PC-9 (cell line): ENCODE data around the gene AGTR1. TPM values are rescaled to one million over a fixed set of nuclear protein-coding genes. Genes with fewer than 3 reads are reported as not detected.

Source experiments
- BruUV-seq: library from RNA; stranded (reverse); fragments of 400-500 nt; replicated peaks from 2 replicates; lab custom pipeline; 2021; lab: Mats Ljungman, UMichigan
- CTCF ChIA-PET: fragments of 300-600 bp; sonication (Branson Sonifier 250); formaldehyde crosslinking; loops from one replicate; lab custom pipeline; 2022; ENCODE audit warnings: antibody characterized with exemption; lab: Charles Lee
- POLR2A ChIA-PET: fragments of 300-600 bp; sonication (Branson Sonifier 250); formaldehyde crosslinking; loops from one replicate; lab custom pipeline; 2022; ENCODE audit warnings: antibody characterized with exemption; ENCODE audit not compliant: unreplicated experiment; lab: Charles Lee
- DNase-seq, 2 experiments: peaks; one replicate each; pipeline versions ENCODE4 v3.0.0 to v3.0.0-alpha.2; 2015 to 2022; ENCODE audit warnings: mixed read lengths in 1 of 2
- H2AFZ ChIP-seq: fragments of 200-600 bp; sonication (generic); 2 replicates; pipeline ENCODE4 v1.8.1; 2017; ENCODE audit warnings: antibody characterized with exemption
- H3F3A ChIP-seq: fragments of 200-600 bp; sonication (generic); 2 replicates; pipeline ENCODE4 v1.8.1; 2017; ENCODE audit warnings: antibody characterized with exemption, mild to moderate bottlenecking, low read depth; ENCODE audit not compliant: insufficient read depth
- H3K27ac ChIP-seq: fragments of 200-600 bp; sonication (generic); 2 replicates; pipeline ENCODE4 v1.6.1; 2016; ENCODE audit warnings: mixed run types
- H3K27me3 ChIP-seq: fragments of 200-600 bp; sonication (generic); 2 replicates; pipeline ENCODE4 v1.6.1; 2016; ENCODE audit warnings: low read depth, mixed run types; ENCODE audit not compliant: insufficient read depth
- H3K36me3 ChIP-seq: fragments of 200-600 bp; sonication (generic); 2 replicates; pipeline ENCODE4 v1.6.1; 2016; ENCODE audit warnings: low read depth, mixed run types
- H3K4me1 ChIP-seq: fragments of 200-600 bp; sonication (generic); replicated peaks from 2 replicates; pipeline ENCODE4 v1.6.1; 2016; ENCODE audit warnings: mixed run types; ENCODE audit not compliant: insufficient read depth
- H3K4me2 ChIP-seq: fragments of 200-600 bp; sonication (generic); 2 replicates; pipeline ENCODE4 v1.6.1; 2017; ENCODE audit warnings: mixed run types
- H3K4me3 ChIP-seq: fragments of 200-600 bp; sonication (generic); 2 replicates; pipeline ENCODE4 v1.6.1; 2016; ENCODE audit warnings: mixed run types
- H3K79me2 ChIP-seq: fragments of 200-600 bp; sonication (generic); 2 replicates; pipeline ENCODE4 v1.6.1; 2017; ENCODE audit warnings: low read depth, mixed run types
- H3K9me2 ChIP-seq: fragments of 200-600 bp; sonication (generic); 2 replicates; pipeline ENCODE4 v1.8.1; 2017; ENCODE audit warnings: mild to moderate bottlenecking; ENCODE audit not compliant: insufficient read depth
- H3K9me3 ChIP-seq: fragments of 200-600 bp; sonication (generic); 2 replicates; pipeline ENCODE4 v1.8.1; 2016; ENCODE audit warnings: low read depth; ENCODE audit not compliant: insufficient read depth
- H4K20me1 ChIP-seq: fragments of 200-600 bp; sonication (generic); 2 replicates; pipeline ENCODE4 v1.8.1; 2017; ENCODE audit not compliant: insufficient read depth
- EZH2 ChIP-seq: fragments of 200-600 bp; sonication (generic); IDR thresholded peaks from 2 replicates; pipeline ENCODE4 v1.8.0; 2017; ENCODE audit warnings: antibody characterized with exemption, low read depth
- intact Hi-C: fragments of 100-400 bp; cut with micrococcal nuclease; formaldehyde crosslinking; loops from one replicate; pipeline ENCODE4 v1.10.0; 2022; ENCODE audit not compliant: unreplicated experiment
- total RNA-seq: library from RNA; stranded (reverse); gene quantifications from 2 replicates; pipeline ENCODE4 v1.2.3, GENCODE V29; 2021
- TF ChIP-seq, protein P1 (sequence below): fragments of 200-600 bp; sonication (generic); conservative IDR thresholded peaks from 2 replicates; pipeline ENCODE4 v1.6.1; 2017; ENCODE audit warnings: mixed run types, antibody characterized with exemption, mild to moderate bottlenecking, moderate library complexity

Gene AGTR1
- total RNA-seq, 1 experiment from 2014 or later: not detected

DNA sequence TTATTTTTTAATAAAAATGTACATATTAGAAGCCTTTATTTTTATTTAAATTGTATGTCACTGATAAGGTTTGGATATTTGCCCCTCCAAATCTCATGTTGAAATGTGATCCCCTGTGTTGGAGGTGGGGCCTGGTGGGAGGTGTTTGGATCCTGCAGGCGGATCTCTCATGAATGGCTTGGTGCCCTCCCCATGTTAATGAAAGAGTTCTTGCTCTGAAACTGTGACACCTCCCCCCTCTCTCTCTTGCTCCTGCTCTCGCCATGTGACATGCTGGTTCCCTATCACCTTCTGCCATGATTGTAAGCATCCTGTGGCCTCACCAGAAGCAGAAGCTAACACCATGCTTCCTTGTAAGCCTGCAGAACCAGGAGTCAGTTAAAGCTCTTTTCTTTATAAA lies 13.0 kb downstream of the AGTR1 start:
- intact Hi-C loops: loop anchor here (10.0 kb wide), 1 partner anchor 1616 kb away; no protein-coding TSS in a partner anchor
- Histone ChIP-seq H3F3A (no peaks in the 10 kb centered on the region), H3K79me2 (no peaks in the 10 kb centered on the region), H2AFZ (no peak overlapping the region), H3K36me3 (no peaks in the 10 kb centered on the region), H3K4me2 (no peak overlapping the region), H3K9me2 (no peaks in the 10 kb centered on the region), H3K4me1 (no peaks in the 10 kb centered on the region), H3K9me3 (no peaks in the 10 kb centered on the region), H3K27me3 (no peaks in the 10 kb centered on the region), H3K4me3 (no peak overlapping the region), H4K20me1 (no peaks in the 10 kb centered on the region), H3K27ac (no peak overlapping the region)
- CTCF ChIA-PET: interaction anchor here (0.7 kb wide), 1 partner anchor 180 kb away, joined by 3 read pairs; no protein-coding TSS in a partner anchor
- no peak for DNase-seq
- BruUV-seq: no TSS peak
- POLR2A ChIA-PET: no interaction called here
- TF ChIP-seq, protein P1, sequence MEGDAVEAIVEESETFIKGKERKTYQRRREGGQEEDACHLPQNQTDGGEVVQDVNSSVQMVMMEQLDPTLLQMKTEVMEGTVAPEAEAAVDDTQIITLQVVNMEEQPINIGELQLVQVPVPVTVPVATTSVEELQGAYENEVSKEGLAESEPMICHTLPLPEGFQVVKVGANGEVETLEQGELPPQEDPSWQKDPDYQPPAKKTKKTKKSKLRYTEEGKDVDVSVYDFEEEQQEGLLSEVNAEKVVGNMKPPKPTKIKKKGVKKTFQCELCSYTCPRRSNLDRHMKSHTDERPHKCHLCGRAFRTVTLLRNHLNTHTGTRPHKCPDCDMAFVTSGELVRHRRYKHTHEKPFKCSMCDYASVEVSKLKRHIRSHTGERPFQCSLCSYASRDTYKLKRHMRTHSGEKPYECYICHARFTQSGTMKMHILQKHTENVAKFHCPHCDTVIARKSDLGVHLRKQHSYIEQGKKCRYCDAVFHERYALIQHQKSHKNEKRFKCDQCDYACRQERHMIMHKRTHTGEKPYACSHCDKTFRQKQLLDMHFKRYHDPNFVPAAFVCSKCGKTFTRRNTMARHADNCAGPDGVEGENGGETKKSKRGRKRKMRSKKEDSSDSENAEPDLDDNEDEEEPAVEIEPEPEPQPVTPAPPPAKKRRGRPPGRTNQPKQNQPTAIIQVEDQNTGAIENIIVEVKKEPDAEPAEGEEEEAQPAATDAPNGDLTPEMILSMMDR: no peak
- no peak for TF ChIP-seq EZH2

DNA sequence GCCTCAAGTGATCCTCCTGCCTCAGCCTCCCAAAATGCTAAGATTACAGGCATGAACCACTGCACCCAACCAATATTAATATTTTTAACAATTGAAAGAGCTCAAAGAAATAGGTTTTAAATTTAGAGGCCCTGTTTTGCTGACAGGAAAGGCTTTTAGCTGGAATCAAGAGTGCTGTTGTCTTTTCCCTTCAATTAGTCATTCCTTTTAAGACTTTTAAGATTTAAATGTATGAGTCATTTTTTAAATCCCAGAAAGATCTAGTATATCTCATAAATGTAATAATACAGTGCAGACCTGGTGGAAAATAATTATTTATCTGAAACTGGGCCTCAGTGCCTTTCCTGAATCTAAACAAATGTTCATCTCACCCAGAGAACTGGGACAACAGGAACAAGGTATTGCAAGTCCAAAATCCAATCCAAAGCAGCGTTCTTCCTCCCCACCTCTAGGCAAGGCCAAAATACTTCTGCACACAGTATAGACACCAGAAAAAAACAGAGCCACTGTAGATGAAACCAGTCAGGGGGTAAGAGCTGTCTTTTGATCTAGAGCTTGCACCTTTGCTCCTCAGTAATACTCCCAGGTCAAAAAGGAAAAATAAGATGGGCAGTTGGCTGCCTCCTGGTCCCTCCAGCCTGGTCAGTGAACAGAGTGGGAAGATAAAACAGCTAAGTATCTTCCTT lies 14.4 kb downstream of the AGTR1 start:
- Histone ChIP-seq H3F3A (no peaks in the 10 kb centered on the region), H3K27ac (no peak overlapping the region), H3K9me2 (no peaks in the 10 kb centered on the region), H3K4me1 (no peaks in the 10 kb centered on the region), H3K27me3 (no peaks in the 10 kb centered on the region), H4K20me1 (no peaks in the 10 kb centered on the region), H3K36me3 (no peaks in the 10 kb centered on the region), H3K9me3 (no peaks in the 10 kb centered on the region; the same call in 1 of the 2 replicates), H2AFZ (no peak overlapping the region), H3K79me2 (no peaks in the 10 kb centered on the region), H3K4me2 (no peak overlapping the region), H3K4me3 (no peak overlapping the region)
- TF ChIP-seq, protein P1: no peak
- no peak for TF ChIP-seq EZH2
- no peak for DNase-seq
- ChIA-PET CTCF (interaction anchor here (0.6 kb wide), 1 partner anchor 680 kb away, joined by 7 read pairs; no protein-coding TSS in a partner anchor), POLR2A (no interaction called here)
- intact Hi-C loops: loop anchor here (10.0 kb wide), 1 partner anchor 1617 kb away; no protein-coding TSS in a partner anchor
- no TSS peak for BruUV-seq

DNA sequence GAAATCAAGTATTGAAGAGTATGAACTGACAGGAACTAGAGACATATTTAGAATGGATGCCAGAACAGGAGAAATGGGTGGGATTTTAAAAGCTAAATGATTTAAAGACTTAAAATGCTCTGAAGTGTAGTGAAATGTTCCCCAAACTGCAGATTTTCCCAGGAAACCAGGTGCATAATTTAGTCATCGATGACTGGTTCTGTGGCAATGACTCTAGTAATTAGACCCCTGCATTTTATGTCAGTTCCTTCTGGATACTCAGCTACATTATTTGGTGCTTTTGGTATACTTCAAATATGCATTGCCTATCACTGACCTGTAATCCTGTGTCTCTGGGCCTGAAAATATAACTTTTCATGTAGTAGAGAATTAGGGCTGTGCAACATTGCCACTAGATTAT lies 16.8 kb downstream of the AGTR1 start:
- ChIA-PET POLR2A (interaction anchor here (0.7 kb wide), 1 partner anchor 440 kb away, joined by 3 read pairs; no protein-coding TSS in a partner anchor), CTCF (no interaction called here)
- TF ChIP-seq EZH2: no peak
- TF ChIP-seq, protein P1: no peak
- Histone ChIP-seq H2AFZ (no peak overlapping the region), H3K9me3 (no peaks in the 10 kb centered on the region; the same call in 1 of the 2 replicates), H3K4me3 (no peak overlapping the region), H4K20me1 (no peaks in the 10 kb centered on the region), H3K4me2 (no peak overlapping the region), H3K27ac (no peak overlapping the region), H3K9me2 (no peaks in the 10 kb centered on the region), H3K36me3 (no peaks in the 10 kb centered on the region), H3K27me3 (no peaks in the 10 kb centered on the region), H3K4me1 (no peaks in the 10 kb centered on the region), H3F3A (no peaks in the 10 kb centered on the region), H3K79me2 (no peaks in the 10 kb centered on the region)
- no peak for DNase-seq
- intact Hi-C loops: loop anchor here (10.0 kb wide), 1 partner anchor 1620 kb away; no protein-coding TSS in a partner anchor
- BruUV-seq: no TSS peak
